PC-9 (cell line): ENCODE results near the gene KATNBL1. TPM values are rescaled to one million over a fixed set of nuclear protein-coding genes. Genes with fewer than 3 reads are reported as not detected.

Experiments used
- Bru-seq: library from RNA; stranded (reverse); fragments of 400-500 nt; gene quantifications from one replicate; lab custom pipeline; 2021; lab: Mats Ljungman, UMichigan
- BruChase-seq, 2 experiments: library from RNA; stranded (reverse); fragments of 400-500 nt; gene quantifications; one replicate each; lab custom pipeline; 2021; lab: Mats Ljungman, UMichigan
- BruUV-seq: library from RNA; stranded (reverse); fragments of 400-500 nt; replicated peaks from 2 replicates; lab custom pipeline; 2021; lab: Mats Ljungman, UMichigan
- CTCF ChIA-PET: fragments of 300-600 bp; sonication (Branson Sonifier 250); formaldehyde crosslinking; loops from one replicate; lab custom pipeline; 2022; ENCODE audit warnings: antibody characterized with exemption; lab: Charles Lee
- POLR2A ChIA-PET: fragments of 300-600 bp; sonication (Branson Sonifier 250); formaldehyde crosslinking; loops from one replicate; lab custom pipeline; 2022; ENCODE audit warnings: antibody characterized with exemption; ENCODE audit not compliant: unreplicated experiment; lab: Charles Lee
- DNase-seq, 2 experiments: peaks; one replicate each; pipeline versions ENCODE4 v3.0.0 to v3.0.0-alpha.2; 2015 to 2022; ENCODE audit warnings: mixed read lengths in 1 of 2
- H2AFZ ChIP-seq: fragments of 200-600 bp; sonication (generic); 2 replicates; pipeline ENCODE4 v1.8.1; 2017; ENCODE audit warnings: antibody characterized with exemption
- H3F3A ChIP-seq: fragments of 200-600 bp; sonication (generic); 2 replicates; pipeline ENCODE4 v1.8.1; 2017; ENCODE audit warnings: antibody characterized with exemption, mild to moderate bottlenecking, low read depth; ENCODE audit not compliant: insufficient read depth
- H3K27ac ChIP-seq: fragments of 200-600 bp; sonication (generic); 2 replicates; pipeline ENCODE4 v1.6.1; 2016; ENCODE audit warnings: mixed run types
- H3K27me3 ChIP-seq: fragments of 200-600 bp; sonication (generic); 2 replicates; pipeline ENCODE4 v1.6.1; 2016; ENCODE audit warnings: low read depth, mixed run types; ENCODE audit not compliant: insufficient read depth
- H3K36me3 ChIP-seq: fragments of 200-600 bp; sonication (generic); 2 replicates; pipeline ENCODE4 v1.6.1; 2016; ENCODE audit warnings: low read depth, mixed run types
- H3K4me1 ChIP-seq: fragments of 200-600 bp; sonication (generic); replicated peaks from 2 replicates; pipeline ENCODE4 v1.6.1; 2016; ENCODE audit warnings: mixed run types; ENCODE audit not compliant: insufficient read depth
- H3K4me2 ChIP-seq: fragments of 200-600 bp; sonication (generic); 2 replicates; pipeline ENCODE4 v1.6.1; 2017; ENCODE audit warnings: mixed run types
- H3K4me3 ChIP-seq: fragments of 200-600 bp; sonication (generic); 2 replicates; pipeline ENCODE4 v1.6.1; 2016; ENCODE audit warnings: mixed run types
- H3K79me2 ChIP-seq: fragments of 200-600 bp; sonication (generic); 2 replicates; pipeline ENCODE4 v1.6.1; 2017; ENCODE audit warnings: low read depth, mixed run types
- H3K9me2 ChIP-seq: fragments of 200-600 bp; sonication (generic); 2 replicates; pipeline ENCODE4 v1.8.1; 2017; ENCODE audit warnings: mild to moderate bottlenecking; ENCODE audit not compliant: insufficient read depth
- H3K9me3 ChIP-seq: fragments of 200-600 bp; sonication (generic); 2 replicates; pipeline ENCODE4 v1.8.1; 2016; ENCODE audit warnings: low read depth; ENCODE audit not compliant: insufficient read depth
- H4K20me1 ChIP-seq: fragments of 200-600 bp; sonication (generic); 2 replicates; pipeline ENCODE4 v1.8.1; 2017; ENCODE audit not compliant: insufficient read depth
- CTCF ChIP-seq: fragments of 200-600 bp; sonication (generic); conservative IDR thresholded peaks from 2 replicates; pipeline ENCODE4 v1.6.1; 2017; ENCODE audit warnings: mixed run types, antibody characterized with exemption, mild to moderate bottlenecking, moderate library complexity
- EZH2 ChIP-seq: fragments of 200-600 bp; sonication (generic); IDR thresholded peaks from 2 replicates; pipeline ENCODE4 v1.8.0; 2017; ENCODE audit warnings: antibody characterized with exemption, low read depth
- intact Hi-C: fragments of 100-400 bp; cut with micrococcal nuclease; formaldehyde crosslinking; loops from one replicate; pipeline ENCODE4 v1.10.0; 2022; ENCODE audit not compliant: unreplicated experiment
- long read RNA-seq: library from polyadenylated mRNA; stranded (forward); transcript quantifications from one replicate; pipeline ENCODE4 v2.0.0, GENCODE V29; 2022
- total RNA-seq: library from RNA; stranded (reverse); gene quantifications from 2 replicates; pipeline ENCODE4 v1.2.3, GENCODE V29; 2021

Gene KATNBL1, protein sequence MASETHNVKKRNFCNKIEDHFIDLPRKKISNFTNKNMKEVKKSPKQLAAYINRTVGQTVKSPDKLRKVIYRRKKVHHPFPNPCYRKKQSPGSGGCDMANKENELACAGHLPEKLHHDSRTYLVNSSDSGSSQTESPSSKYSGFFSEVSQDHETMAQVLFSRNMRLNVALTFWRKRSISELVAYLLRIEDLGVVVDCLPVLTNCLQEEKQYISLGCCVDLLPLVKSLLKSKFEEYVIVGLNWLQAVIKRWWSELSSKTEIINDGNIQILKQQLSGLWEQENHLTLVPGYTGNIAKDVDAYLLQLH
- 40.4 and 40.7 TPM in 2 replicates for total RNA-seq
- Bru-seq, nascent RNA: percentile 86 among the genes with signal in this experiment
- BruChase-seq, experiment 1, labeled RNA remaining after a 2-hour chase: percentile 78 among the genes with signal in this experiment
- BruChase-seq, experiment 2, labeled RNA remaining after a 6-hour chase: percentile 76 among the genes with signal in this experiment
- long read RNA-seq, transcript KATNBL1-201 (10 exons, 2,723 nt): major isoform, 36 of 53 reads
- long read RNA-seq, partial matches to known transcripts: 1 of 53 reads
- long read RNA-seq, other reads (novel, unspliced or antisense): 16 of 53 reads

DNA sequence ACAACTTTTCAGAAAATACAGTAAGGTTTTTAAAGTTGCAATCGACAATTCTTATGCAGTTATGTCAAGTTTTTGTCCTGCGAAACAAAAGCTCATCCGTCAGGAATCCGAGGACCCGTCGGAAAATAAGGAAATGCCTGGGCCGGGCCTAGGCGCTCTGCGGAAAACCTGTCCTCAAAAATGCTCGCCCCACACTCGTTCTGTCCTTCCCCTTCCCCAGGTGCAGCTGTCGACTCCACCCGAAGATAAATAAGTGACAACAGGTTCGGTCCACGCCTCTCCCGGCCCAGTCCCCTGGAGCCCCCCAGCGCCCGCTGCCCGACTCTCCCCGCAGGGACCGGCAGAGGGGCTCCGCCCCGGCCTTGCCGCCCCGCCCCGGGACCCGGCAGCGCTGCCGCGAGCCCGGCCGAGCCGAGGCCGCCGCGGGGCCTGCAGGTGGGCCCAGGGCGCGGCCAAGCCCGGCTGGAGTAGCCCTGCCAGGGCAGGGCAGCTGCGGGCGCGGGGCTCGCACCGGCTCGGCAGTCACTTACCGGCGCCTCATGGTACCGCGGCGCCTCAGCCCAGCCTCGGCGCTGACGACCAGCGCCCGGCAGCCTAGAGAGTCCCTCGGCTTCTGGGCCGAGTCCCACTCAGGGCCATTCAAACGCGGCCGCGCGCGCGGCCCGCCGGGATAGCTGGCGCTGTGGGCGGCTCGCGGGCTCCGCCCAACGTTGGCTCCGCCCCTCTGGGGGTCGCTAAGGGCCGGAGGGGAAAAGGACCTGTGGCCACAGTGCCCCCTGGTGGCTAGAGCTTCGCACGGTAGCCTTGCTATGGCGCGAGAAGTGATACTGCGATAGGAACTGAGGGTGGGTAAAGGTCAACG is at the start of gene KATNBL1:
TSS of gene KATNBL1 (minus strand) at position 676 of the 862 bp plus-strand sequence. CDS start 46,420 bp downstream, outside the sequence.
- Histone ChIP-seq H3K79me2 (peaks cover 48% of the 10 kb centered on the region), H3K36me3 (0 out of 2 replicates have a peak, but pooled peaks cover 3% of the 10 kb centered on the region), H3K4me1 (0 out of 2 replicates have a peak, but pooled peaks cover 6% of the 10 kb centered on the region), H3K9me3 (no peaks in the 10 kb centered on the region), H4K20me1 (no peaks in the 10 kb centered on the region), H3K9me2 (no peaks in the 10 kb centered on the region), H3K27ac (peak within 1 kb of the TSS; percentile 77), H3K4me3 (peak within 1 kb of the TSS; percentile 79), H2AFZ (peak within 1 kb of the TSS; percentile 76), H3K27me3 (no peaks in the 10 kb centered on the region), H3K4me2 (peak within 1 kb of the TSS; percentile 86), H3F3A (no peaks in the 10 kb centered on the region)
- BruUV-seq: TSS peak; percentile 50
- intact Hi-C loops: loop anchor here (1.0 to 2.0 kb wide), 4 partner anchors 15 to 147 kb away; partner anchors contain the start of gene EMC7
- ChIA-PET CTCF (interaction anchor here (0.6 to 1.7 kb wide), 4 partner anchors 97 to 150 kb away, joined by 4 to 19 read pairs (median 4); no protein-coding TSS in a partner anchor), POLR2A (interaction anchor here (0.6 to 0.7 kb wide), 5 partner anchors 27 to 721 kb away, joined by 3 to 8 read pairs (median 6); no protein-coding TSS in a partner anchor)
- TF ChIP-seq EZH2 (no peak), CTCF (peak; percentile 84)
- DNase-seq: peak; percentile 69 to 93

DNA sequence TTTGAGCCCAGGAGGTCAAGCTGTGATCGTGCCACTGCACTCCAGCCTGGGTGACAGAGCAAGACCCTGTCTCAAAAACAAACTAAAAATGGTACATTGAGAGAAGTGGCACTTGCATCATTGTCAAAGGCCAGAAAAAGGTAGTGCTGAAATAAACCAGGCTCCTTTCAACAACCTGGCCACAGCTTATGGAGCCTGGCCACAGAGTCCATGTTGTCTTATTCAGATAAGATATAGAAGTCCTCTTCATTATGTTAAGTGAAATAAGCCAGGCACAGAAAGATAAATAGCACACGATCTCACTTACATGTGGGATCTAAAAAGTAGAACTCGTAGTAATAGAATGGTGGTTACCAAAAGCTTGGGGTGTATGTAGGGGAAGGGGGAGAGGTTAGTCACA is 49.7 kb upstream of the KATNBL1 start:
- Histone ChIP-seq H3K9me2 (no peaks in the 10 kb centered on the region), H3K27me3 (no peaks in the 10 kb centered on the region), H3K36me3 (no peaks in the 10 kb centered on the region), H3K4me3 (no peak overlapping the region), H3K4me1 (no peaks in the 10 kb centered on the region), H4K20me1 (no peaks in the 10 kb centered on the region), H3K27ac (no peak overlapping the region), H3K79me2 (no peaks in the 10 kb centered on the region), H3K9me3 (no peaks in the 10 kb centered on the region), H3F3A (no peaks in the 10 kb centered on the region), H2AFZ (no peak overlapping the region), H3K4me2 (no peak overlapping the region)
- no peak for TF ChIP-seq CTCF
- no peak for TF ChIP-seq EZH2
- BruUV-seq: no TSS peak
- CTCF ChIA-PET: no interaction called here
- DNase-seq: no peak
- POLR2A ChIA-PET: no interaction called here
- intact Hi-C loops: no loop called here

GRCh38 chr15:34258151-34258550 is 48.3 kb upstream of the KATNBL1 start:
- BruUV-seq: no TSS peak
- no peak overlapping the region for H3K27ac ChIP-seq
- H3K9me3 ChIP-seq: no peaks in the 10 kb centered on the region
- no peak for DNase-seq
- intact Hi-C loops: no loop called here
- no peaks in the 10 kb centered on the region for H3K4me1 ChIP-seq
- no peaks in the 10 kb centered on the region for H3K9me2 ChIP-seq
- POLR2A ChIA-PET: no interaction called here
- no peaks in the 10 kb centered on the region for H3K79me2 ChIP-seq
- H3K4me3 ChIP-seq: no peak overlapping the region
- H3K4me2 ChIP-seq: no peak overlapping the region
- H3F3A ChIP-seq: no peaks in the 10 kb centered on the region
- no peaks in the 10 kb centered on the region for H3K36me3 ChIP-seq
- no peaks in the 10 kb centered on the region for H3K27me3 ChIP-seq
- TF ChIP-seq EZH2 (no peak), CTCF (no peak)
- CTCF ChIA-PET: no interaction called here
- no peak overlapping the region for H2AFZ ChIP-seq
- H4K20me1 ChIP-seq: no peaks in the 10 kb centered on the region
